Activated CD4-positive, alpha-beta T cell treated with anti-CD3 and anti-CD28 coated beads, Interleukin-2, amount 10 ng/mL, durations not matched to agents 24 days and 14 days (primary cell): ENCODE results near the gene RTN4RL1. TPM values are rescaled to one million over a fixed set of nuclear protein-coding genes. Genes with fewer than 3 reads are reported as not detected.

Experiments used
- DNase-seq: peaks from one replicate; pipeline ENCODE4 v3.0.0; 2022
- H3K27ac Mint-ChIP-seq: one replicate; pipeline ENCODE4 v1.8.0; 2022; ENCODE audit warnings: mild to moderate bottlenecking, mixed read lengths
- H3K27me3 Mint-ChIP-seq: one replicate; pipeline ENCODE4 v1.8.0; 2022; ENCODE audit warnings: mixed read lengths
- H3K36me3 Mint-ChIP-seq: one replicate; pipeline ENCODE4 v1.8.0; 2022; ENCODE audit warnings: low read depth, mild to moderate bottlenecking, mixed read lengths
- H3K4me1 Mint-ChIP-seq: one replicate; pipeline ENCODE4 v1.8.0; 2021; ENCODE audit warnings: mixed read lengths
- H3K4me3 Mint-ChIP-seq: one replicate; pipeline ENCODE4 v1.8.0; 2022; ENCODE audit warnings: mild to moderate bottlenecking, moderate library complexity, mixed read lengths
- H3K9me3 Mint-ChIP-seq: one replicate; pipeline ENCODE4 v1.8.0; 2021; ENCODE audit warnings: mixed read lengths
- intact Hi-C: fragments of 100-400 bp; cut with micrococcal nuclease; formaldehyde crosslinking; loops from one replicate; pipeline ENCODE4 v1.15.1; 2023
- total RNA-seq: library from RNA; stranded (reverse); gene quantifications from 2 replicates; pipeline ENCODE4 v1.2.3, GENCODE V29; 2022

The RTN4RL1 gene
- total RNA-seq, 1 donor from 2014 or later, result 1.1 TPM

- Mint-ChIP-seq H3K27me3 (peaks cover 9% of the 10 kb centered on the region), H3K4me1 (no peaks in the 10 kb centered on the region), H3K36me3 (peaks cover 1% of the 10 kb centered on the region), H3K9me3 (peaks cover 8% of the 10 kb centered on the region), H3K27ac (no peak overlapping the region), H3K4me3 (no peak overlapping the region)
- DNase-seq, result no peak
- intact Hi-C loops, result no loop called here
Observed at GRCh38 chr17:1966274-1967086, 58.7 kb downstream of the RTN4RL1 start.

GRCh38 chr17:1965556-1966273 lies 59.4 kb downstream of the RTN4RL1 start:
- Mint-ChIP-seq H3K4me3 (no peak overlapping the region), H3K4me1 (no peaks in the 10 kb centered on the region), H3K9me3 (peaks cover 2% of the 10 kb centered on the region), H3K27me3 (peaks cover 9% of the 10 kb centered on the region), H3K27ac (no peak overlapping the region), H3K36me3 (no peaks in the 10 kb centered on the region)
- DNase-seq, result no peak
- intact Hi-C loops, result no loop called here

- Mint-ChIP-seq H3K27ac (no peak overlapping the region), H3K4me3 (no peak overlapping the region)
Observed at GRCh38 chr17:1963250-1963649, 61.9 kb downstream of the RTN4RL1 start.

GRCh38 chr17:1961189-1961588 lies 63.9 kb downstream of the RTN4RL1 start:
- Mint-ChIP-seq H3K4me3 (no peak overlapping the region), H3K9me3 (no peaks in the 10 kb centered on the region), H3K27me3 (no peaks in the 10 kb centered on the region), H3K27ac (no peak overlapping the region), H3K4me1 (no peaks in the 10 kb centered on the region), H3K36me3 (no peaks in the 10 kb centered on the region)
- DNase-seq, result no peak
- intact Hi-C loops, result no loop called here

More at GRCh38 chr17:1963250-1963649, 61.9 kb downstream of the RTN4RL1 start:
- no peak for DNase-seq
- intact Hi-C loops, result no loop called here
- Mint-ChIP-seq H3K9me3 (no peaks in the 10 kb centered on the region), H3K27me3 (peaks cover 5% of the 10 kb centered on the region), H3K36me3 (no peaks in the 10 kb centered on the region), H3K4me1 (no peaks in the 10 kb centered on the region)

- Mint-ChIP-seq H3K4me1 (no peaks in the 10 kb centered on the region), H3K27me3 (no peaks in the 10 kb centered on the region), H3K4me3 (no peak overlapping the region), H3K27ac (no peak overlapping the region), H3K9me3 (no peaks in the 10 kb centered on the region), H3K36me3 (no peaks in the 10 kb centered on the region)
- intact Hi-C loops, result no loop called here
- no peak for DNase-seq
Observed at GRCh38 chr17:1960545-1960912, 64.6 kb downstream of the RTN4RL1 start.

- intact Hi-C loops, result no loop called here
- H3K9me3 Mint-ChIP-seq, result no peaks in the 10 kb centered on the region
Observed at GRCh38 chr17:1959871-1960544, 65.1 kb downstream of the RTN4RL1 start.

GRCh38 chr17:1958134-1958881 lies 66.8 kb downstream of the RTN4RL1 start:
- H3K9me3 Mint-ChIP-seq, result no peaks in the 10 kb centered on the region
- H3K36me3 Mint-ChIP-seq, result no peaks in the 10 kb centered on the region
- no peak overlapping the region for H3K4me3 Mint-ChIP-seq
- intact Hi-C loops, result no loop called here
- no peaks in the 10 kb centered on the region for H3K4me1 Mint-ChIP-seq
- DNase-seq, result no peak
- no peaks in the 10 kb centered on the region for H3K27me3 Mint-ChIP-seq
- H3K27ac Mint-ChIP-seq, result no peak overlapping the region

More at GRCh38 chr17:1959871-1960544, 65.1 kb downstream of the RTN4RL1 start:
- H3K27ac Mint-ChIP-seq, result no peak overlapping the region
- no peaks in the 10 kb centered on the region for H3K27me3 Mint-ChIP-seq
- no peak overlapping the region for H3K4me3 Mint-ChIP-seq
- no peaks in the 10 kb centered on the region for H3K4me1 Mint-ChIP-seq
- no peaks in the 10 kb centered on the region for H3K36me3 Mint-ChIP-seq
- DNase-seq, result no peak

GRCh38 chr17:1957037-1957436 lies 68.1 kb downstream of the RTN4RL1 start:
- Mint-ChIP-seq H3K27me3 (no peaks in the 10 kb centered on the region), H3K27ac (no peak overlapping the region), H3K9me3 (no peaks in the 10 kb centered on the region), H3K4me3 (no peak overlapping the region), H3K4me1 (no peaks in the 10 kb centered on the region), H3K36me3 (no peaks in the 10 kb centered on the region)
- intact Hi-C loops, result no loop called here
- no peak for DNase-seq

GRCh38 chr17:1956134-1956533 lies 69.0 kb downstream of the RTN4RL1 start:
- Mint-ChIP-seq H3K4me3 (no peak overlapping the region), H3K36me3 (no peaks in the 10 kb centered on the region), H3K9me3 (no peaks in the 10 kb centered on the region), H3K27me3 (peaks cover 1% of the 10 kb centered on the region), H3K27ac (no peak overlapping the region), H3K4me1 (no peaks in the 10 kb centered on the region)
- no peak for DNase-seq
- intact Hi-C loops, result no loop called here

GRCh38 chr17:1953831-1954230 lies 71.3 kb downstream of the RTN4RL1 start:
- H3K4me1 Mint-ChIP-seq, result no peaks in the 10 kb centered on the region
- H3K36me3 Mint-ChIP-seq, result no peaks in the 10 kb centered on the region
- H3K27me3 Mint-ChIP-seq, result peaks cover 1% of the 10 kb centered on the region
- no peak for DNase-seq
- intact Hi-C loops, result no loop called here
- no peak overlapping the region for H3K4me3 Mint-ChIP-seq
- H3K9me3 Mint-ChIP-seq, result no peaks in the 10 kb centered on the region
- H3K27ac Mint-ChIP-seq, result no peak overlapping the region

GRCh38 chr17:1951920-1952319 lies 73.2 kb downstream of the RTN4RL1 start:
- intact Hi-C loops, result no loop called here
- Mint-ChIP-seq H3K4me1 (no peaks in the 10 kb centered on the region), H3K9me3 (no peaks in the 10 kb centered on the region), H3K27me3 (peaks cover 1% of the 10 kb centered on the region), H3K36me3 (no peaks in the 10 kb centered on the region), H3K4me3 (no peak overlapping the region), H3K27ac (no peak overlapping the region)
- DNase-seq, result no peak

- intact Hi-C loops, result no loop called here
- Mint-ChIP-seq H3K4me3 (no peak overlapping the region), H3K27me3 (peaks cover 1% of the 10 kb centered on the region), H3K9me3 (no peaks in the 10 kb centered on the region), H3K36me3 (no peaks in the 10 kb centered on the region), H3K4me1 (no peaks in the 10 kb centered on the region), H3K27ac (no peak overlapping the region)
- DNase-seq, result no peak
Observed at GRCh38 chr17:1949754-1950153, 75.4 kb downstream of the RTN4RL1 start.

GRCh38 chr17:1948517-1948825 lies 76.7 kb downstream of the RTN4RL1 start:
- Mint-ChIP-seq H3K4me1 (no peaks in the 10 kb centered on the region), H3K27me3 (peaks cover 3% of the 10 kb centered on the region), H3K9me3 (no peaks in the 10 kb centered on the region), H3K27ac (no peak overlapping the region), H3K36me3 (no peaks in the 10 kb centered on the region), H3K4me3 (no peak overlapping the region)
- intact Hi-C loops, result no loop called here
- no peak for DNase-seq
